ENCODE measurements around the gene CFAP73.

The CFAP73 gene

DNA sequence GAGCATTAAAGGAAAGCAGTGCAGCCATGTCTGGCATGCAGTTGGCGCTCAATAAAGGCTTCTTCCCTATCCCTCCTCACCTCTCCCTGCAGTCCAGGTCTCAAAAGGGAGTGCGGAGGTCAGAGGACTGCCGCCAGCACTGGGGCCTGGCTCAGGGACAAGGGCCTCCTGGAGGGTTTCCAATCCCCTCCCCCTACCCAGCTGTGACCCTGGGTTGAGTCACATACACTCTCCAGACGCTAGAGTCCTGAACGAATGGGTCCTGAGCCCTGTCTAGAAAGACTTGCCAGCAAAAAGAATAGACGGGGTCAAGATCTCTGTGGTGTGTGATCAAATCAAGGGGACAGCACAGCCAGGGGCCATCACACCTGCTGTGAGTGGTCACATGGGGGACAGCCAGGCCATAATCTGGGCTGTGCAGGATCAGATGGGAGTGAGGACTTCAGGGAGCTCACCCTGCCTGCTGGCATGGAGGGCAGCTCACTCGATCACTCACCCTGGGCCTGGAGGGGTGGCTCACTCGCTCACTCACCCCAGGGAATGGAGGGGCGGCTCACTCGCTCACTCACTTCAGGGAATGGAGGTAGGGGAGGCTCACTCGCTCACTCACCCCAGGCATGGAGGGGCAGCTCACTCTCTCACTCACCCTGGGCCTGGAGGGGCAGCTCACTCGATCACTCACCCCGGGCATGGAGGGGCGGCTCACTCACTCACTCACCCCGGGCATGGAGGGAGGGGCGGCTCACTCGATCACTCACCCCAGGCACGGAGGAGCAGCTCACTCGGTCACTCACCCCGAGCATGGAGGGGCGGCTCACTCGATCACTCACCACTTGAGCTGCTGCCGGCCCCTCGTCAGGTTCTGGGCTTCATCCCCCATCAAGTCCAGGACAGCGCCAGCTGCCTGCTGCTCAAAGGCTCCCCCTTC lies 12.8 kb downstream of the CFAP73 start:
- DNase-seq (ENCODE audit: insufficient read length, low spot score) (no peak), FAIRE-seq (no peak)

DNA sequence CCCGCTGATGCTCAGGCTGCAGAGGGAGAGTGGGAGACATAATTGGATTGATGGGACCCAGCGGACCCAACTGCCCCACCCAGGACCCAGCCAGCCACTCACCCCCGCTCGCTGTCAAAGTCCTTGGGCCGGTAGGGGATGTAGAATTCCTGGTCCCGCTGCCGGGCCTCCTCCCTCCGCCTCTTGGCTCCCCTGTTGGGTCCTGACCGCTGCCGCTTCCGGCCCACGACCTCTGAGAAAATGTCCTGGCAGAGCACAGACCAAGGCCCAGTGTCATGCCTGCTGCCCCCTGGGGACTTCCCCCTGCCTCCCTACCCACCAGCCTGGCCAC lies 13.5 kb downstream of the CFAP73 start:
- DNase-seq (ENCODE audit: insufficient read length, low spot score) (no peak), FAIRE-seq (no peak)

DNA sequence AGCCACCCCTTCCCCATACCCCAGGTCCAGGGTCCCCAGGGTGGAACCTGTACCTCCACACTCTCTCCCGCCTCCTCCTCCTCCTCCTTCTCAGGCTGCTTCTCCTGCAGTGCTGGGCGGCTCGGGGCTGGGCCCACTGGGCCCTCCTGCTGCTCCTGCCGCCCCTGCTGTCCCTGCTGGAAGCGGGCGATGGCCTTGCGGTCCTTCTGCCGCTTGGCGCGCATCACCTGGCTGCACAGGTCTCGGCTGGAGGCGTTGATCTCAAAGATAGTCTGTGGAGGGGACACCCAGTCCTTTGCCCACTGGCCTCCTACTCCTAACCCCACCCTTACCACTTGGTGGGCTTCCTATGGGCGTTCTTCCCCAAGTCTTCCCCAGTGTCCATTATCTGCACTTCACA lies 14.5 kb downstream of the CFAP73 start:
- FAIRE-seq (no peak), DNase-seq (ENCODE audit: insufficient read length, low spot score) (no peak)

DNA sequence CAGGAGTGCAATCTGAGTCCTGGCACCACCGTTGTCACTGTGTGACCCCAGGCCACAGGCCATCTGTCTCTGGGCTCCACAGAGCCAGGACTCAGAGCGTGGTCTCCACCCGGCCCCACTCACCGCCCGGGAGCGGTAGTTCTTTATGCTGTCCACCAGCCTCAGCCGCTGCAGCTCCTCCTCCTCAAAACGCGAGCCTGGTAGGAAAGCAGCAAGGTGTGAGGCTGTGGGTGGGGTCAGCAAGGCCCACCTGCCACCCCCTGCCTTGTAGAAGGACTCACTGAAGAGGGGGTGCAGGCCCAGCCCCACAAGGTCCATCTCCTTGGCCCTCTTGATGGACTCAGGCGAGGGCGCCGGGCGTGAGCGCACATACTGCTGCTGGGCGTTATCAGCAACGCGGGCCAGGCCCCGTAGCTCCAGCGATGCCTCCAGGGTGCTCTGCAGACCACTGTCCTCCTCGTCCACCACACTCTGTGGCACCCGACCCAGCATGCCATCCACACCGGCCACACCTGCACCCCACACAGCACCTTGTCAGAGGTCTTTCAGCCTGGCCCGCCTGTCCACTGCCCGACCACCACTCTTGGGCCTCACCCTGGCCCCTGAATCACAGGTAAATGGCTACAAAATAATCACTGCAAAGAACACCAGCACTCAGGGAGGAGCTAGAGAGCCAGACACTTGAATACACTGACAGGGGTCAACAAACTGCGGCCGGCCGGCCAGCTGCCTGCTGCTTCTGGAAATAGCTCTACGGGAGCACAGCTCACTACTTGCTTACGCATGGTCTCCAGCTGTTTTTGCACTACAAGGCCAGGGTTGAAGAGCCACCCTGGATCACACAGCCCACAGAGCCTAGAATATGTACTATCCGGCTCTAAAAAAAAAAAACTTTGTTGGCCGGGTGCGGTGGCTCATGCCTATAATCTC lies 16.3 kb downstream of the CFAP73 start:
- FAIRE-seq = no peak
- no peak for DNase-seq (ENCODE audit: insufficient read length, low spot score)

DNA sequence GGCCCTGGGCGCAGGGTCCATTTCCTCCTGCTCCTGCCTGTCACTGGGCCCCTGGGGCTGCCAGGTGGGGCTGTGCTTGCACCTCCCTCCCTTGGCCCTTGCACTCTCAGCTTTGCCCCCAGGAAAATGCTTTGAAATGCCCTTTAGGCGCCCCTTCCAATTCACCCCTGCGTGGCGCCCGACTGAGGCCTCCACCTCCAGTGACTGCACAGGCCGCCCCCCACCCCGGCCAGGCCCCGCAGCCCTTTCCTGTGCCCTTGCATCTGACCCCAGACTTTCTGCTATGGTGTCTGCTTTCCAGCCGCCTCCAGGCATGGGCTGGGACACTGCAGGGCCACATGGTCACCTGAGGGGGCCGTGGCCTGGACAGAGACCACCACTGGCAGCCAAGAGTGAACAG lies 18.3 kb downstream of the CFAP73 start:
- no peak for DNase-seq (ENCODE audit: insufficient read length, low spot score)
- no peak for FAIRE-seq

DNA sequence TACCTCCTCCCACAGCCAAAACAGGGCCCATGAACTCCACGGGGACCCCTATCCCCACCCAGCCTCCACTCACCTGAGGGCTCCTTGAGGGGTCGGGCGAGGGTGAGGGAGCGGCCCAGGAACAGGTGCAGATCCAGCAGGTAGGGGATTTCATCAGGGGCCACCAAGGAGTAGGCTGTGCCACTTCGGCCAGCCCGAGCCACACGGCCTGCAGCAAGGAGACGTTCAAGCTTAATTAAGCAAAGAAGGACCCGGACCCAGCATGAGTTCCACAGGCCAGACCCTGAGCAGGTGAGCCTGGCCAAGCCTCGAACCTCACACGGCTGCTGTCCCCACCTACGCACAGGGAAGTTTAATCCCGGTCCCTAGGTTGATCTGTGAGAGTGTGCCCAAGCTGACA lies 20.2 kb downstream of the CFAP73 start:
- DNase-seq (ENCODE audit: insufficient read length, low spot score) = no peak
- no peak for FAIRE-seq

DNA sequence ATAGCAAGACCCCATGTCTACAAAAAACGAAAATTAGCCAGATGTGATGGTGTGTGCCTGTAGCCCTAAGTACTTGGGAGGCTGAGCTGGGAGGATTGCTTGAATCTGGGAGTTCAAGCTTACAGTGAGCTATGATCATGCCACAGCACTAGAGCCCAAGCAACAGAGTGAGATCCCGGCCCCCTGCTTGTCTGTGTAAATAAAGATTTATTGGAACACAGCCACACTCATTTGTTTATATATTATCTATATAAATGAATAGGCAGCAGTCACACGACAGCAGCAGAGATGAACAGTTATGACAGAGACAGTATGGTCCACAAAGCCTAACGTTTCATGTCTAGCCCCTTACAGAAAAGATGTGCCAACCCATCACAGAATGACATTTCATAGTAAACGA lies 20.9 kb downstream of the CFAP73 start:
- FAIRE-seq (no peak), DNase-seq (ENCODE audit: insufficient read length, low spot score) (no peak)

DNA sequence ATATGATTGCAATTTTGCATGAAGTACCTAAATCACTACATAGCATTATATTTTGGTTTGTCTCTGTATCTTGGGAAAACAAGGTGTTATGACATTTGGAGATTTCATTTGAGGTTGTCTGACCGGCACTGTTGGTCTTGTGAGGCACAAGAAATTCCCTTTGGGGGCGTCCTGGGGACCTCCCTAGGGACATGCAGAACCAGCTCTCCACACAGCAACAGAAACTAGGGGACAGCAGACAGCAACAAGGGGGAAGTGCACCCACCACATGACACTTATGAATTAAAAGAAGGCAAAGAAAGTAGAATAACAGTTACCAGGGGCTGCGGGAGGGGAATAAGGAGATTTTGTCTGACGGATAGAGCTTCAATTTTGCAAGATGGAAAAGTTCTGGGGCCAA lies 21.4 kb downstream of the CFAP73 start:
- DNase-seq (ENCODE audit: insufficient read length, low spot score) = no peak

DNA sequence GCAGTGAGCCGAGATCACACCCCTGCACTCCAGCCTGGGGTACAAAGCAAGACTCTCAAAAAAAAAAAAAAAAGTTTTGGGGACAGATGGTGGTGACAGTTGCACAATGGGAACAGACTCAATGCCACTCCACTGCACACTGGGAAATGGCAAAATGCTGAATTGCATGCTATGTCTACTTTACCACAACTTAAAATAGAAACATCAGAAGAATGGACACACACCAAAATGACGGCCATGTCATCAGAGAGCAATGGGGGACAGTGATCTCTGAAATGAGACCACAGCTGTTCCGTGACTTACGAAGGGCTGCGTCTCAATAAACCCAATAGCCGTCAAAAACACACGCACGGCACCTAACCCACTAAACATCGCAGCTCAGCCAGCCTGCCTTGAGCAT lies 22.0 kb downstream of the CFAP73 start:
- DNase-seq (ENCODE audit: insufficient read length, low spot score) (no peak), FAIRE-seq (peak; percentile 23)

More for the DNA sequence above, 21.4 kb downstream of the CFAP73 start:
- FAIRE-seq = peak; percentile 53

DNA sequence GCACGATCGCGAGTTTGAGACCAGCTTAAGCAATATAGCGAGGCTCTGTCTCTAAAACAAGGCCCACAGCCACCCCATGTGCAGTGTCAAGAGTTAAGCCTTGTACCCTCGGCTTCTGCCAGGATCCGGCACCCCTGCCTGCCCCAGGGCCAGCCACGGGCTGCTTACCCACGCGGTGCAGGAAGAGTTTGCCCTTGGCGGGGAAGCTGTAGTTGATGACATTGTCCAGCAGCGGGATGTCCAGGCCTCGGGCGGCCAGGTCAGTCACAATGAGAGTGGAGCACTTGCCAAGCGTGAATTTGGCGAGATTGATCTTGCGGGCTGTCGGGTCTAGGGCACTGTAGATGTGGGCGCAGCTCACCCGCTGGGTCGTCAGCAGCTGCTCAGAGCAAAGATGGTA lies 22.7 kb downstream of the CFAP73 start:
- FAIRE-seq (no peak), DNase-seq (ENCODE audit: insufficient read length, low spot score) (no peak)

DNA sequence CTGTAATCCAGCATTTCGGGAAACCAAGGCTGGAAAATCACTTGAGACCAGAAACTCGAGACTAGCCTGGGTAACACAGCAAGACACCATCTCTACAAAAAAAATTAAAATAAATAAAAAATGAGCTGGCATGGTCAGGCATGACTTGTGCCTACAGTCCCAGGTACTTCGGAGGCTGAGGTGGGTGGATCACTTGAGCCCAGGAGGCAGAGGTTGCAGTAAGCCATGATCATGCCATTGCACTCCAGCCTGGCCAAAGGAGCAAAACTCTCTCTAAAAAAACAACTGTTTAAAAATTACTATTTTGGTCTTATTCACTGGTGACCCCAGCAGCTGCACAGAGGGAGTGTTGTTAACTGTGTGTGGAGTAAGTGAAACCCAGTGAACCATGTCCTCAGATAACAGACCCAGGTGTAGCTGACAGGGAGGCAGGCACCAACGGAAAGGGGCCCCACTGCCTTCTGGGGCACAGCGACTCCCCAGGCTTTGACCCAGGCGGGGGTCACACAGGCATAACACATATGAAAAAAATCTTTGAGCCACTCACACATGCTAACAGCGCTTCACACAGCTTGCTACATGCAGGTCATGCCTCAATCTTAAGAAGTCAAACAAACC lies 23.7 kb downstream of the CFAP73 start:
- FAIRE-seq (peak; percentile 88), DNase-seq (ENCODE audit: insufficient read length, low spot score) (peak; percentile 58)

DNA sequence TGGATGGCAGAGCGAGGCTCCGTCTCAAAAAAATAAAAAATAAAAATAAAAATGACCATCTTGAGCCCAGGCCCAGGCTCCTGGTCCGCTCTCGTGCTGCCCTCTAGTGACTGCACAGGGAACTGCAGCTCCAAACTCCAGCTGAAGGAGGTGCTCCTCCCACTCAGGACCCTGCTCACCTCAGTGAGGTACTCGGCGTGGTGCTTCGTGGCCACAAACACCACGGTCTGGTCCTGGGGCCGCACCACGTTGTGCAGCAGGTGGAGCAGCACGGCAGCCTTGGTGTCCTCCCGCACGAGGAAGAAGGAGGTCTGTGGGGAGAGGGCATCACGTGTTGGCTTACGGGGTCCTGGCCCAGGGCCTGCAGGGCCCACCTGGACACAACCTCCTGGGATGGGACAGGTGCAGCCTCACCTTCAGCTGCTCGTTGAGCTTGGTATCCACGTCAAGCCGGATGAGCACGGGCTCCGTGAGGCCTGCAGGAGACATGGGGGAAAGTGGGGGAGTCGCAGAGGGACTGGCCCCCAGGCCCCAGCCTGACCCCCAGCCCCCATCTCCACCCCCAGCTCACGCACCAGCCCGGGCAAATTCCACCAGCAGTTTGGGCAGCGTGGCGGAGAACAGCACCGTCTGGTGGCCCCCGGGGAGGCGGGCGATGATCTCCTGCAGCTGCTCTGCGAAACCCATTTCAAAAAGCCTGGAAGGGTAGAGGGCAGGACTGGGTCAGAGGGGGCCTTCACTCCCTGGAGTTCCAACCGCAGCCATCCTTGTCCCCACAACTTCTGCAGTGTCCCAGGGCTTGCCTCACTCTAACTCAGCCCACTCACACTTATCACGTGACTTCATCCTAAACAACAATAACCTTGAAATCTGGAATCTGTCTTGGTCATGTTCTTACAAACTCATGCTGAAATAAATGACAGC lies 25.2 kb downstream of the CFAP73 start:
- FAIRE-seq (peak; percentile 83), DNase-seq (ENCODE audit: insufficient read length, low spot score) (peak; percentile 88)

DNA sequence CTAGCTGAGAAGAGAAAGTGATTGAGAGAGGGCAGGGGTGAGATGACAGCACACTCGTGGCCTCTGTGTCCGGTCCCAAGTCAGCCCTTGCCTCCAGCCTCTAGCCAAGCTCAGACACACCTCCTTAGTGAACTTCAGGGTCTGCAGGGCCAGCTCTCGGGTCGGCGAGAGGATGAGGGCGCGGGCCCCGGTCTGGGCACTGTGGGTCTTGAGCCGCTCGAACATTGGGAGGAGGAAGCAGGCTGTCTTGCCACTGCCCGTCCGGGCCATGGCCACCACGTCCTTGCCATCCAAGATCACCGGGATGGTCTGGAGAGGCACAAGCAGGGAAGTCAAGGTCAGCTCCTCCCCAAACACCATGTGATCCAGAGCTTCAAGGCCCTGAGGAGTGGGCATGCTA lies 29.5 kb downstream of the CFAP73 start:
- DNase-seq (ENCODE audit: insufficient read length, low spot score) (no peak), FAIRE-seq (no peak)

DNA sequence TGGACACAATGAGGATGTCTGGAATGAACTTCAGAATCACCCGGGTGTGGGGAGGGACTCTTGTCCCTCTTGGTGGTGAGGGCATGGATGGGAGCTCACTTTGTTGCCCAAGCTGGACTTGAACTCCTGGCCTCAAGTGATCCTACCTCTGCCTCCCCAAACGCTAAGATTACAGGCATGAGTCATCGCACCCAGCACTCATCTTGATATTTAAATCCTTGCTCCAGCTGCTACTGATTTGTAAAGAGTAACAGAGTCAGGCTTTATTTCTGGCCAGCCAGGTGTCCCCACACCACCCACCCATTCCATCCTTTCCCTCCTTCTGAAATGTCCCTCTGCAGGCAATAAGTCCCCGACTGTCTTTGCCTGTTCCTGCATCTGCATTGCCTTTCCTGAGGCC lies 30.8 kb downstream of the CFAP73 start:
- no peak for FAIRE-seq
- DNase-seq (ENCODE audit: insufficient read length, low spot score) = no peak

DNA sequence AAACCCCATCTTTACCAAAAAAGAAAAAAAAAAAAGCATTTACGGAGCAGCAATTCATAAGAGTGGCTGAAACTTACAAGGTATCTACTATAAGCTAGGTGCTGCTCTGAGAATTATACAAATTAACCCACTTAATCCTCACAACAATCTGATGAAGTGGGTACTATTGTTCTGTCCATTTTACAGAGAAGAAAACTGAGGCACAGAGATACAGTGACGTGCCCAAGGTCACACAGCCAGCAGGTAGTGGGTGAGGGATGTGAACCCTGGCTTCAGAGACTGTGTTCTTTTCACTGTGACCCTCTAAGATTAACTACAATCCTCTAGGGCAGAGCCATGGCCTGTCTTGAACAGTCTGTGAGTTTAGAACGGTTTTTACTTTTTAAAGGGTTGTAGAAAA lies 32.5 kb downstream of the CFAP73 start:
- FAIRE-seq = no peak
- no peak for DNase-seq (ENCODE audit: insufficient read length, low spot score)

DNA sequence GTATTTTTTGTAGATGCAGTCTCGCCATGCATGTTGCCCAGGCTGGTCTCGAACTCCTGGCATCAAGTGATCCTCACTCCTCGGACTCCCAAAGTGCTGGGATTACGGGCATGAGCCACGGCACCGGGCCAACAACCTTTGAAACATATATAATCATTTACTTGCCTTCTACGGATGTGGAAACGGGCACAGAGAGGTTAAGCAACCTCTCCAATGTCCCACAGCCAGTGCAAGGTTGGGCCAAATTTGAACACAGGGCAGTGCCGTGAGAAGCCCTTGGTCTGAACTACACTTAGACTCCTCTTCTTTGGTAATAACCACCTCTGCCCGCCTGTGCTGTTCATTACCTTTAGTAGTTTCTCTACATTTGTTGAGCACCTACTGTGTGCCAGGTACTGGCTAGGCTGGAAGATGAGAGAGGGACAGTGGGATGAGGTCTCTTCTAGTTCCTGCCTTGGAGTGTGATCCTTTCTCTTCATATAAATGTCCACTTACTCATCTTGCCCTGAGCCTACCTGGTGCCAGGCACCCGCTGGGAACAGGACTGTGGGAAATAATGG lies 33.6 kb downstream of the CFAP73 start:
- FAIRE-seq = no peak
- no peak for DNase-seq (ENCODE audit: insufficient read length, low spot score)

DNA sequence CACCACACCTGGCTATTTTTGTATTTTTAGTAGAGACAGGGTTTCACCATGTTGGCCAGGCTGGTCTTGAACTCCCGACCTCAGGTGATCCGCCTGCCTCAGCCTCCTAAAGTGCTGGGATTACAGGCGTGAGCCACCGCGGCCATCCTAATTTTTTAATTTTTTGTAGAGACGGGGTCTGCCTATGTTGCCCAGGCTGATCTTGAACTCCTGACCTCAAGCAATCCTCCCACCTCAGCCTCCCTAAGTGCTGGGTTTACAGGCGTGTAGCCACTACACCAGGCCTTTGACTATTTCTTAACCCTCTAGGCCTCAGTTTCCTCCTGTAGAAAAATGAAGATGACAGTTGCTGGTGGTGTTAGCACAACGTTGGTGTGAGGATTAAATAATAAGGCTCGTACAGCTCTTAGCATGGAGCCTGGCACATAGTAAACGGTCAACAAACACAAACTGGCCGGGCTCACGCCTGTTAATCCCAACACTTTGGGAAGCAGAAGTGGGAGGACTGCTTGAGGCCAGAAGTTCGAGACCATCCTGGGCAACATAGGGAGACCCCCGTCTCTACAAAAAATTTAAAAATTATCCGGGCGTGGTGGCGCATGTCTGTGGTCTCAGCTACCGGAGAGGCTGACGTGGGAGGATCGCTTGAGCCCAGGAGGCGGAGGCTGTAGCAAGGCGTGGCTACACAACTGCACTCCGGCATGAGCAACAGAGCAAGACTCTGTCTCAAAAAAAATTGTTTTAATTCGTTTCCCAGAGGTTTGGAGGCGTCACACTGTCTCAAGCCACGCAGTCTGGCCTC lies 34.8 kb downstream of the CFAP73 start:
- FAIRE-seq (no peak), DNase-seq (ENCODE audit: insufficient read length, low spot score) (no peak)

DNA sequence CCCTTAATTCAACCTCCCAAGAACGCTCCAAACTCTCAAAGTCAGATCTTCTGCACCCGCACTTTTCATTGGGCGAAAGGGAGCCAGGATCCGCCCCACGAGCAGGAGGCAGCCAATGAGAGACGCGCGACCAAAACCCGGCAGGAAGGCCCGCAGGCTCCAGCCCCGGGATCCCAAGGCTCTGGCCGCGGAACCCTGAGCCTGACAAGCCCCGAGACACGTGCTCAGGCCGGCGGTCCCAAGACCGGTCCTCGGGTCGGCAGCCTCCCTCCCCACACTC lies 35.3 kb downstream of the CFAP73 start:
- FAIRE-seq = peak; percentile 98
- DNase-seq (ENCODE audit: insufficient read length, low spot score) = peak; percentile 86

All from GM19239 (cell line).